GM18508 (cell line): Measurements from ENCODE around the gene HPS1.
"Not testable (repeated sequence)": the region's sequence is repeated elsewhere in the genome, so short reads cannot be mapped to it uniquely, and the experiment has no call there.

ENCODE experiments used
- ATAC-seq: cut with Tn5 transposase; IDR thresholded peaks from one replicate; pipeline ENCODE4 v1.9.1; 2021; ENCODE audit warnings: moderate number of reproducible peaks; ENCODE audit not compliant: insufficient read depth, unreplicated experiment

HPS1 gene

DNA sequence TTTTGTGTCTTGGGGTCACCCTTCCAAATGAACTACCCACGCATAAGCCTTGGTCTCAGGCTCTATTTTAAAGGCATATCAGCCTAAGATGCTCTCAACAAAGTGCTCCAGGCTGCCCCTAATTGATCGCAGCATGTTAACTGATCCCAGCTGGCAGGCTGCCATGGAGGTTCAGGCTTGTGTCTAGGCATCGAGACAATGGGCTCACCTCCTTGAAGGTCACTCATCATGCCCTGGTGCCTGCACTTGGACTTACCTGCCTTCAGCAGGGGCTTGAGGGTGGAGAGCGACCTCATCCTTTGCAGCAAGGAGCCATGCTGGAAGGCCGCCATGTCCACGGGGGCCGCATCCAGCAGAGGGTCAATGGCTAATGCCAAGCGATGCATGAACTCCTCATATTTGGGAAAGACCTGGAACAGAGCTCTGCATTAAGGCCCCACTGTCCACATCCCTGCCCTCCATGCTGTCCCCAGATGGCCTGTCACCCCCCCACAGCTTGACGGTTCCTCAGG, 49.6 kb downstream of the HPS1 start:
- ATAC-seq, result no peak

DNA sequence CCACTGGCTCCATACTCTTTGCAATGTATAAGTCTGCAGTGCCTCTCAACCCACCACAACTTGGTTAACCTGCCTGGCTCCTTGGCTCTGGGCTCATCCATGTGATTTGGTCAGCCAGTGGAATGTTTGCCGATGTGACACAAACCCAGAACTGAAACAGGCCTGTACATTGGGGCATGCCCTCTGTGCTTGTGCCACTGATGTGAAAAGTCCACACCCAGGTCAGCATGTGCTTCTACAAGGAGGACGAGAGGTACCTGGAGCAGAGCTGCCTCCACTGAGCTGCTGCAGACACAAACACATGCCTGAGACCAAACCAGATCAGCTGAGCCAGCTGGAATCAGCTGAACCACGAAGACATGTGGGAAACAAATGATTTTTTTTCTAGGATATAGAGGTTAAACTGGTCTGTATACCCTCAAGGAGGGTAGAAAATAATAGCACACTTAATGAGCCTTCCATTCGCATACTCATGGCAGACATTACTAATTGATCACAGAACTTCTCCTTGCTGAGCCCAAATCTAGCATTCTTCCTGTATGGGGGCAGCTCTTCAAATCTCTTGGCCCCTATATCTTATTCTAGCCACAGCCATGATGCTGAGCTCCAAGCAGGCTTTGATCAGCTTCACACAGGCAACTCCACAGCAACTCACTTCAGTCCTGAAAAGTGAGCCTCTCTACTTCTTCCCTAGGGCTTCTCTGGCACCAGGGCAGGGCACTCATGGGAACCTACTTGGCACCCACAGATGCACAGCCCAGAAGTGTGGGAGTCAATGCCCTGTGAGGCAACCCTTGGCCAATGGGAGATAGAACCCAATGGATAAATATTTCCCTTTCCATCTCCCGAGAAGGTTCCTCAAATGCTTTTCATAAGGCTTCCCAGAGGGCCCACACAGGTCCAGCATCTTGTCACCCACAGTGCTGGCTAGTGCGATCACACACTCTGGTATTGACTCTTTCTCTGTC, 50.4 kb downstream of the HPS1 start:
- no peak for ATAC-seq

DNA sequence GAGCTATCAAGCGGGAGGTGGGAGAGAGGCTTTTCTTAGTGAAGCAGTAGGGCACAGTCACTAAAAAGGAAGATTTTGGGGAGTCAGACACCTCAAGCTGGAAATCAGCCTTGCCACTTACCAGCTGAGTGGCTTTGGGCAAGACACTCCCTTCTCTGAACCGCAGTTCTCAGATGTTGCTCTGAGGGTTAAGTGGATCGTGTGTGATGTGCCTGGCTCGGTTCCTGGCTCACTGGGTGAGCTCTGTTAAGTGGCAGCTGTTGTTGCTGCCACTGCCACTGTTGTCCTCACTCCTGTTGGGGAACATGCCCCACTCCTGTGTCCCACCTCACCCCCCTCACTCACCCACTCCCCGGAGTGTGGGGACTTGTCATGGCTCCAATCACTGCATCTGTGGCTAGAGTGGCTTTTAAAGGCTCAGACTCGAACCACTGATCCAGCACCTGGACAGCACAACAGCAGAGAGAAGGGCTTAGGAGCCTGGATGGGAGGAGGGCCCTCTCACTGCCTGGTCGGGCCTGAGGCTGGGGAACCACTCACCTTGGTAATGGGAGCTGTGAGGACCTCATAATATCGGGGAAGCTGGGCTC, 51.8 kb downstream of the HPS1 start:
- ATAC-seq, result no peak

DNA sequence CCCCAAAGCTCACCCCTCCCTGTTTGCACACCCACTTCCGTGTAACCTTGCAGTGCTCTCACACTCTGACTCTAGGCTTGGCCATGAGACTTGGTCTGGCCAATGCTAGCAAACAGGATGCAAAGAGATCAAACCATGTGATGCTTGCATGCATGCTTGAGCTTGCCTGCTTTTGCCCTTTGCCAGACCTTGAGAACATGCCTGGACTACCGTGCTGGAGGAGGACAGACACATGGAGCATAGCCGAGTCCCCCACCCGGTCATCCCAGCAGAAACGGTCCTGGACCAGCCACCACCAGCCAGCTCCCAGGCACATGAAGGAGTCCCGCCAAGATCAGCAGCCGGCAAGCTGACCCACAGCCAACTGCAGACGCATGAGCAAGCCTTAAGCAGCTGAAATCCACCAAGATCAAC, 55.1 kb downstream of the HPS1 start:
- no peak for ATAC-seq

DNA sequence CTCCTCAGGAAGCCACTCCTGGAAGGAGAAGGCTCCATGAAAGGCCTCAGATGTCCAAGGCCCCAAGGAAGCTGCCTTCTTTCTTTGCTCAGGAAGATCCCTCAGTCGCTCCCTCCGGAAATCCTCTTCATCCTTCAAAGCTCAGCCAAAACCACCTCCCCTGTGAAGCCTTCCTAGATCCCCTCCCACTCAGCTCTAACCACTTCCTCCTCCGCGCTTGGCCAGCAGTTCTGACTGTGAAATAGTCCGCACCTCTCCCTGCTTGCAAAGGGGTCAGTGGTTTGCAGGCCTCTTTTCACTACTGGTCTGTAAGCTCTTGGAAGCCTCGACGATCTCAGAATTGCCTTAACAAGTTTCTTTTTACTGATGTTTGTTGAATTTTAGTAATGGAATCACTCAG, 55.7 kb downstream of the HPS1 start:
- no peak for ATAC-seq

DNA sequence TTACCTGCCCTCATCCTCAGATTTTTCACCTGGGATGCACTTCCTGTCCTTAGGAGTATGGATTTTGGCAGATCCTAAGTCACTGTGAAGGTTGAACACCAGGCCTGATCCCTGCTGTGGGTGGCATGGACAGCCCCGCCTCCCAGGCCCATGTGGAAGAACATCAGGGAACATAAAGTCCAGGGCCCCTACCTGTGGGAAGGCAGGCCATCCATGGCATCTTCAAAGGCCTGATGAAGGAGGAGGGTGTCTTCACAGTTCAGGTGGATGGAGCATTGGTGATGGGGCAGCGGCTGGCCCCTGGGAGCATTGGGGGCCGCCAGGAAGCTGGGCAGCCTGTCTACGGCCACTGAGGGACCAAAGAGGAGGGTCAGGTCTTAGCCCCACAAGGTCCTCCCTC, 56.3 kb downstream of the HPS1 start:
- no peak for ATAC-seq

DNA sequence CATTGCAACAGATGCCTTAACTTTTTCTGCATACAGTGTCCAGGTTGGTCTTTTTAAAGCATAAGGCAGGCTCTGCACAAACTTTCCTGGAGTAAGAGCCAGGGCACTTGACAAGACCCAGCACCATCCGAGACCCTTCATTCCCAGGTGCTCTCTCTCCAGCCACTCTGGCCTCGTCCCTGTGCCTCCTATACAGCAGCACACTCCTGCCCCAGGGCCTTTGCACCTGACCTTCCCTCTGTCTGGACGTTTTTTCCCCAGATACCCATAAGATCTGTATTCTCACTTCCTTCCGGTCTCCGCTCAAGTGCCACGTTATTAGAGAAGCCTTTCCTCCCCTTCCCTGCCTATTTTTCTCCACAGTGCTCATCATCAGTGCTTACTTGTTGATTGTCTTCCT, 57.3 kb downstream of the HPS1 start:
- ATAC-seq, result no peak

DNA sequence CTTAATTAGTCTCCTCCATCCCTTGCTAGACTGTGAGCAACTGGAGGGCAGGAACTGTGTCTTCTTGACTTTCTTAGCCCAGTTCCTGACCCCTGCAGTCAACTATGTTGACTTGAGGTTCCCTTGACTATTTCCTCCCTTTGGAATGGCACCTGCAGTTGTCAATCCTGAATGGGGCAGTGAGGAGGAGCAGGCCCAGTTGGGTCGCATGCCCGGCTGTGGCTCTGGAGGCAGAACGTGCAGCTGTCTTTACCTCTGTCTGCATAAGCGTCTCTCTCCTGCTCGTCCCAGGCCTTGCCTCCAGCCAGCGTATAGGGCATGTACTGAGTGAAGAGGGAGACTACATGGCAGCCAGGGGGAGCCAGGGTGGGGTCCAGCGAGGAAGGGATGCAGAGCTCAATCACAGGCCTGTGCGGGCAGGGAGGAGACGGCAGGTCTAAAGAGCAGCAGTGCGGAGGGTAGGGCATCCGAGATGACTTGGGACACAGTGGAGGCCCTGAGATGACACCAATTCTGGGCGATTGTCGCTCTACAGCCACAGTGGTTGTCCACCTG, 58.6 kb downstream of the HPS1 start:
- ATAC-seq, result no peak

DNA sequence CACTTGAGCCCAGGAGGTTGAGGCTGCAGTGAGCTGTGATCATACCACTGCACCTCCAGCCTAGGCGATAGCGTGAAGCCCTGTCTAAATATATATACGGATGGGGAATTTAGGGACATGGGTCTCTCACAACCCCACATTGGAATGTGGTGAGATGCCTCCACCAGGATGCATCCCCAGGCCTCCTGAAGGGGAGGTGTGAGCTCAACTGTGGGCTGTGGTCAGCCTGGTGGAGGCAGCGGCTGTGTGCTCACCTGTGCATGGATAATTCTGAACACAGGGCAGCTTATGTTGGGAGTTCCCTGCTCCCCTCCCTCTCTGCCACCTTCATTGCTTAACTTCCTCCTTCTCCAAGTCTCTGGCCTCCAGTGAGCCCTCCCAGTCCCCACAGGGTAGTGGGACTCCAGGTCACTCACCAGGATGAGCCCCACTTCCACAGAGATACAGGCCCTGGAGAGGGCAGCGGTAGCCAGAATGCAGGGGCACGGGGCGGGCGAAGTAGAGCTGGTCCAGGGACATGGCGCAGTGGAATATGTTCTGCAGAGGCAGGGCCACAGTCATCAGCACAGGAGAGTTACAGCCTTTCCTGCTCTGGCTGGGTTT, 62.1 kb downstream of the HPS1 start:
- ATAC-seq, result no peak

DNA sequence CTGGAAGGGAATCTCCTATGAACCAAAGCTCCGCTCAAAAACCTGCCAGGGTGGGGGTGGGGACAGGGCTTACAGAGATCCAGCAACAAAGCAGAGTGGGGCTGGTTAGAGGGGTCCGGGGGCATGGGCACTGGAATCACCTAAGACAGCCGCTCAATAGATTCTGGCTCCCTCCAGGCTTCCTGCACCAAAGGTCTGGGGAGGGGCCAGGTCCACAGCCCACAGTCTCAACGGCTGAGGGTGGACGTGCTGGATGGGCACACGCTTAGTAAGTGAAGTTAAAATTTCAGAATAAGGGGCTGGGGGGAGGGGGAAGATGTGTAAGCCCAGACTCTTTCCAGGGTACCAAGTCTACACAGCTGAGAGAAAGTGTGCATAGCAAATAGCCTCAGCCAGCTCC, 62.9 kb downstream of the HPS1 start:
- no peak for ATAC-seq

DNA sequence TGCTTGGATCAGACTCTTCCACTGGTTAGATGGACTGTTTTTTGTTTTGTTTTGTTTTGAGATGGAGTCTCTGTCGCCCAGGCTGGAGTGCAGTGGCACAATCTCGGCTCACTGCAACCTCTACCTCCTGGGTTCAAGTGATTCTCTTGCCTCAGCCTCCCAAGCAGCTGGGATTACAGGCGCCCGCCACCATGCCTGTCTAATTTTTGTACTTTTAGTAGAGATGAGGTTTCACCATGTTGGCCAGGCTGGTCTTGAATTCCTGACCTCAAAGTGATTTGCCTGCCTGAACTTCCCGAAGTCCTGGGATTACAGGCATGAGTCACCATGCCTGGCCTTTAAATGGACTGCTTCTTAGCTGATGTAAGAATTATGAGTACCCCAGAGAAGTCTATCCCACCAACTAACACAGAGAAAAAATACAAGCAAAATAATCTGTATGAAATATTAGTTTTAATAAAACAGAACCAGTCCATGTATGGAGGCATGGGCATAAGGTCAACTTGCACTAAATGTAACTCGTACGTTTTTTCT, 63.5 kb downstream of the HPS1 start:
- ATAC-seq, result not testable (repeated sequence)

DNA sequence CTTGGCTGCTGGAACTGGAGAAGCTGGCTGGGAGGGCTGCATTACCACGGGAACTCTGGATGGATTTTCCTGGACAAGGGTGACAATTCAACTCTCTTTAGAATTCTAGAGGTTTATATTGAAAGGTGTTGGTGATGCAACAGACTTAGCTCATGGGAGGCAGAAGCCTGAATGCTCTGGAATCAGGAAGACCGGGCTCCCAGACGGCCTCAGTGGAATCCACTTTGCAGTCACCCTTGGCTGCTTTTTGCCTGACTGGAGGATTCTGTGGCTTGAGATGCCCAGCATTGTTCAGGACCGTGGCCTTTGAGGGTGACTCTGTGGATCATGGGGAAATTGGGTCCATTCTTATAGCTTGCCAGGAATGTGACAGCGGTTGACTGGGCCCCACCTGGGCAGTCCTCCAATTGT, 64.0 kb downstream of the HPS1 start:
- ATAC-seq, result no peak

DNA sequence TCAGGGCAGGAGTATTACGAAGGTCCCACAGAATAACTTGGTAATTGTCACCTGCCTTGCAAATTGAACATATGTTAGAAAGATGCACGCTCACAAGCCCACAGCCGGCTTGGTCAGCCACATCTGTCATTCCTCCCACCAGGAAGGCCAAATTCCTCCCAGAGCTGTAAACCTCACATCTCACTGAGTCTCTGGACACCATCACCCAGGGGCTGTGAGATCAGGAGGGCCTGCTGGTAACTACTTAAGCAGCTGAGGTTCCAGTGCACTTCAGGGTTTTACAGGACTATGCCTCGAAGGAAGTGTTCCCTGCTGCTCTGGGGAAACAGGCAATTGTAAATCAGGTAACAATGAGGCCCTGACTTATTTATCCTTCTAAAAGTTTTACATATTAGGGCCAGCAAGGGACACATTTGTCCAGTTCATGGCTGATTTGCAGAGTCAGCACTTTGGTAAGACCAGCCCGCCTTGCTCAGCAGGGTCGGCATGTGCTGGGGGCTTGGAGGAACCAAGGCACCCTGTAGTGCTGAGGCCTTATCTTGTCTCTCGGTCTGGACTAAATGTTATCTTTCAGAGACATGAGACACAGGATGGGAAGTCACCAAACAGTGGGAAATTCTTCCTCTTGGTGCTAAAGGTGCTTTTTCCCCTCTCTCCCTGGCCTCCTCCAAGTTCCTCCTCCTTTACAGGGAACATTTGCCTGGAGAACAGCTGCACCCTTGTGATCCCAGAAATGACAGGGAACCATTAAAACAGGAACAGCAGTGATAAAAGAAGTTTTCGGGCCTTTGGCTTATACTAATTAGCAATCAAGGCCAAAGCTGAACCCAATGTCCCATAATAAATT, 66.0 kb downstream of the HPS1 start:
- no peak for ATAC-seq

DNA sequence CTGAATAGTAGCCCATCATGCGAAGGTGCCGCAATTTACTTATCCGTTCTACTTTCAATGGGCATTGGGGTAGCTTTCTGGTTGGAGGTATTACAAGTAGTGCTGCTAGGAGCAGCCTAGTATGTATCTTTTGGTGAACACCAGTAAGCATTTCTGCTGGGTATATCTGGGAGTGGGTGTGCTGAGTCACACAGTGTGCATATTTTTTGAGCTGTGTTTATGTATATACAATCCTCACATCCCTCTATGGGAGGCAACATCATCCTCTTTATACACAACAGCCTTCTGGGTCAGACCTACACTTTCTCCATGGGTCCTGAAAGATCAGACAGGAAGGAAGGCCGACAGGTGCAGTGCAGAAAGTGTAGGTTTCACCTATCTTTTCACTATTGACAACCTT, 68.0 kb downstream of the HPS1 start:
- no peak for ATAC-seq

DNA sequence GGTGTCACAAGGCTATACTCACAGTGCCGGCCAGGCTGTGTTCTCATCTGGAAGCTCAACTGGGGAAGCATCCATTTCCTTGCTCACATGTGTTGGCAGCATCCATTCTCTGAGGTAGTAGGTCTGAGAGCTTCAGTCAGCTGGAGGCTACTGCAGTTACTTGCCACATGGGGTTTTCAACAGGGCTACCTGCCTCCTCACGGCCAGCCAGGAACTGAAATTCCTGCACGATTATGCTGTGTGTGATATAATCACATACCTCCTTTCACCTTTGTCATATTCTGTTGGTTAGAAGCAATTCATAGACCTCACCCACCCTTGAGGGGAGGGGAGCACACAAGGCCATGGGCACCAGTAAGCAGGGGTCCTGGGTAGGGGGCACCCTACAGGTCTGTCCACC, 69.2 kb downstream of the HPS1 start:
- no peak for ATAC-seq

DNA sequence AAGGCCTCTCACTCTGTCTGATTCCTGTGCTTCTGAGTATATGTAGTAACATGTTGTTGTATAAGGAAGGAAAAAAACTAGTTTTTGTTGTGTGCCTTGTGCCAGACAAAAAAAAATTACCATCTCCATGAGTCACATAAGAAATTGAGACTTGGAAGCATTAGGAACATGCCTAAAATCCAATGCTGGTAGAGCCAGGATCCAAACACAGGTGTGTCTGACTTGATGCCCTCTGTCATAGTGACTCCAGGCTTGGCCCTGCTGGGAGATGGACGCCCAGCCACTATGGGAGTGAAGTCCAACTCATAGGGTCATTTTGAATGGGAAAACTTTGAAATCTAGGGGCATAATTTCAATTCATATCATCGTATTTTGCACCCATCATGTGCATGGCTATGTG, 69.7 kb downstream of the HPS1 start:
- no peak for ATAC-seq

DNA sequence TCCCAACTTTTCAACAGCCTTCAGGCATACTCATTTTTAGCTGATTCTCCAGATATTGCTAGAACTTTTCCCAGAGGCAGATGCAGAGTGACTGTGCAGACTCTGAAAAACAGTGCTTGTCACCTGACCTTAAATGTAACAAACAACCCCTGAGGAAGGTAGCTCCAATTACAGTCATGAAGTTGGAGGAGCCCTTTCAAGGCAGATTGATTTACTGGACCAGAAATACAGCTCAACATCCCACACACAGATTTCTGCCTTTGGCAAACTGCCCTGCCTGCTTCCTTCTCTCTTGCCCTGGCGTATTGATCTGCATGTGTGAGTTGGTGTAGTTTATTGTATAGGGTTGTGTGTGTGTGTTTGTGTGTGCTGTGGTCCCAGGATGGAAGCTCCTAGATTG, 70.2 kb downstream of the HPS1 start:
- ATAC-seq, result no peak

DNA sequence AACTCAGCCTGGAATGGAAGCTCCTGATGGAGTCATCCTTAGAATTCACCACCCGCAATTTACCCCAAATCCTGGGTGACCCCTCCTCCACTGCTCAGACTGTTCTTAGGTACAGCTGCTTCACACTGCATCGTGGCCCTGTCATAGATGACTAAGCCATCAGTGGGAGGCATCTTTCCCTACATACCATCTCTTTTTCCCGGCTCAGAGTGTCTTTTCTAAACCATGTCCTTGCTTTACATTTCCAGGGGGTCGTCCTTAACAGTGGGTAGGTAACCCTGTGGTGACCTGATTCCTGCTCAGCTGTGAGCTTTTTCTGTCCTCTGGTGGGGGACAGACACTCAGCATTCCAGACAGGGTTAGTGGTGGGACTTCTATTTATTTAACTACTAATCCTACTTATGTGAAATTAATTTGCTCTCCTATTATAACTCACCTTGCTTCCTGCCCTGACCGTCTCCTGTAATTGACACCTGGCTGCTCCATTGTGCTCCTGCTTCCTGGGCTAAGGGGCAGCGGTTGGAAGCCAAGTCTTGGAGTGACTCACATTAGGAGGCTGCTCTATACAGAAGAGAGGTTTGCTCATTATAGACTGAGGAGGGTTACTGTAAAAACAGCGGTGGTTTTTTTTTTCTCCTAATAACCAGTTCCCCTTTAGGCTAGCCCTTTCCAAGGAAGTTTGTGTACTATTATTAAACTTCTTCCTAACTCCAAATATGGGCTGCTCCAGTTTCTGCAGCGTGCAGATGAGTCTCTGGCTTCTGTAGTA, 72.3 kb downstream of the HPS1 start:
- ATAC-seq, result no peak
